Stimulated activated CD8-positive, alpha-beta memory T cell treated with anti-CD3 and anti-CD28 coated beads, Interleukin-15, amount 100 ng/mL, for 4 hours (primary cell): ENCODE measurements around the gene SARS2.
"Not testable (repeated sequence)": the region's sequence is repeated elsewhere in the genome, so short reads cannot be mapped to it uniquely, and the experiment has no call there.

ENCODE experiments used
- DNase-seq, 2 donors: peaks; one replicate each; pipeline ENCODE4 v3.0.0-alpha.2; 2020; ENCODE audit warnings: low read depth in 2 of 2

Gene SARS2

GRCh38 chr19:38892841-38893240, 37.7 kb downstream of the SARS2 start:
- DNase-seq = no peak

DNA sequence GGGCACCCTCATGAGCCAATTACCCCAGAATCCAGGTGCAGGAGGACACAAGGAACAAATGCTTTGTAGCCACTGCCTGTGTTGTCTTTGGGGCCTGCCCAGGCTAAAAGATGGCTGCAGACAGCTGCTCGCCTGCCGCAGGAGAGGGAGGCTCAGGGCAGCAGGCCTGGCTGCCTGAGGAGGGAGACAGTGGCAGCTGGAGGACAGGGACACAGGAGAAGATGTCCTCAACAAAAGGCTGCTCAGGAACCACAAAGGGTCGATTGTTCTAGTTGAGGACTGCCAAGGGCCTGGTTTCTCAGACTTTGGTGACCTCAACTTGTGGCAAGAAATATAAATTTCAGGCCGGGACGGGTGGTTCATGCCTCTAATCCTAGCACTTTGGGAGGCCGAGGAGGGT, 38.8 kb downstream of the SARS2 start:
- DNase-seq = no peak

DNA sequence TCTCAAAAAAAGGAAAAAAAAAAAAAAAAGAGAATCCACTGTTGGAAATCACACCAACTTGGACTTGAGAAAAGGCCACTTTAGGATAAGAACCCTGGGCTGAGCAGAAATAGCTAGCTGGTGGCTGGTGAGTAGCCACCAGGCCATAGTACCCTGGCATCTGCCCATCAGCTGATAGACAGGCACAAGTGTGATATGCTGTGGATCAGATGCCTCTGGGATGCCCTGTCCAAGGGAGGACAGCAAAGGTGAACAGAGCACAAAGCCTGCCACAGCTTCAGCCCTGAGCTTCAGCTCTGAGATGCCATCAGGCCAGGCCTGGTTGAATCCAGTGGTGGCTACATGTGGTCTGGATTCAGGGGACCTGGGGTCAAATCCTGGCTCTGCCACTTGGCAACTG, 39.9 kb downstream of the SARS2 start:
- no peak for DNase-seq

GRCh38 chr19:38889803-38890202, 40.8 kb downstream of the SARS2 start:
- no peak for DNase-seq

GRCh38 chr19:38888876-38889275, 41.7 kb downstream of the SARS2 start:
- no peak for DNase-seq

GRCh38 chr19:38884691-38885090, 45.9 kb downstream of the SARS2 start:
- DNase-seq = not testable (repeated sequence)

DNA sequence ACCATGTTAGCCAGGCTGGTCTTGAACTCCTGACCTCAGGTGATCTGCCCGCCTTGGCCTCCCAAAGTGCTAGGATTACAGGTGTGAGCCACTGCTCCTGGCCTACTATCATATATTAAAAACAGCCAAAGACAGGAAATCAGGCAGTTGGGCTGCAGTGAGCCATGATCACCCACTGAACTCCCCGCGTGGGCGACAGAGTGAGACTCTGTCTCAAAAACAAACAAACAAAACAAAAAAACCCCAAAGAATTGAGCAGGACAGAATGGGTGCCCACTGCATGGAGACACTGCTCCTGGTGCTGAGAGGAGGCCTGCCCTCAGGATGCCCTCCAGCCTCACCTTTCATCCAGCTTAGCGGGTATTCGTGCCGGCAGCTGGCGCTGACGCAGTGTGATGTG, 47.3 kb downstream of the SARS2 start:
- no peak for DNase-seq

- no peak for DNase-seq
Measured at GRCh38 chr19:38880882-38881609, 49.5 kb downstream of the SARS2 start.

- no peak for DNase-seq
Measured at GRCh38 chr19:38880076-38880881, 50.3 kb downstream of the SARS2 start.

DNA sequence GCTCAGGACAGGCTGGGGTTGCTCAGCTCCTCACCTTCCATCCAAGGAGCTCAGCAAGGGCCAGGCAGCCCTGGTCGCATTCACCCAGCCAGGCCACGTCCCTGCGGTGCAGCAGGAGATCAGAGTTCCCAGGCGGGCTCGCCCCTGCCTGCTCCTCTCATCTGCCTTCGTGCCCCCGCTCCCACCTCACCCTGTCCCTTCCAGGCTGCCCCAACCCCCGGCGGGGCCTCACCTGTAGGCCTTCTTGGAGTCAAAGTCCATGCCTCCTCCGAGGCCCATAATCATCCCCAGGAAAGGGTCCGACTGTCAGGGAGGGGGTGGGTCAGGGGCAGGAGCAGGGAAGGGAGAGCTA, 51.2 kb downstream of the SARS2 start:
- DNase-seq = no peak

- no peak for DNase-seq
Measured at GRCh38 chr19:38878575-38879399, 51.8 kb downstream of the SARS2 start.

DNA sequence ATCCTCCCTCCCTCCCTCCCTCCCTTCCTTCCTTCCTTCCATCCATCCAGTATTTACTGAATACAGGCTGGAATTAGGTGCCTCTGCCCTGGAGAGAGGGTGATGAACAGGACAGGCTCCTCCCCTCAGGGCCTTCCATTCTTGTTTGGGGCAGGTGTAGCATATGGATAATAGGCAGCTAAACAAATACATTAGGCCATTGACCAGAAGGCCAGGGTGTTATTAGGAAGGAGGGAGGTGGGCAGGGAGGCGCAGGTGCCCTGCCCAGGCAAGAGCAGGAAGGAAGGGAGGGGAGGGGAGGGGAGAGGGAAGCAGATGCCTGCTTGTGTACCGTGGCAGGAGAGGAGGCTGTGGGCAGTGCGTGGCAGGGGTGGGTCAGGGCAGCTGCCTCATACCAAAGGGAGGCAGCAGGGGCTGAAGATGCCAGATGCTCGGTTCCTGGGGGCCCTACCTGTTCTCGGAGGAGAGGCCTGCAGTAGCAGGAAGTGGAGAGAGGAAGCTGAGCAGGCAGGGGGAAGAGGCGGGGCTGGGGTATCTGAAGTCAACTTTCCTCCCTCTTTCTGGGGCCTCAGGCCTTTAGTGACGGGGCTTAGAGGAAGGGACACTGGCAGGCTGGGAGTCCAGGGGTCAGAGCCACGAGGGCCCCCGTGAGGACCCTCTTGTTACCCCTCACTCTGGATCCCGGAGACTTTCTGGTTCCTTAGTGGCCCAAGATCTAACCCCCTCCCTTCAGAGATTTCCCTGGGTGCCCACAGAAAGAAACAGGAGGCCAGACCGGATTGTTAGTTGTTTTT, 52.6 kb downstream of the SARS2 start, which contains the start of gene RINL:
TSS of gene RINL (minus strand) at position 495 of the 794 bp plus-strand sequence. CDS start 1,533 bp downstream, outside the sequence.
- peak in 1 of 2 donors; percentile 34 for DNase-seq

GRCh38 chr19:38875656-38876395, 54.7 kb downstream of the SARS2 start:
- no peak for DNase-seq

GRCh38 chr19:38873400-38873799, 57.2 kb downstream of the SARS2 start:
- not testable (repeated sequence) for DNase-seq

DNA sequence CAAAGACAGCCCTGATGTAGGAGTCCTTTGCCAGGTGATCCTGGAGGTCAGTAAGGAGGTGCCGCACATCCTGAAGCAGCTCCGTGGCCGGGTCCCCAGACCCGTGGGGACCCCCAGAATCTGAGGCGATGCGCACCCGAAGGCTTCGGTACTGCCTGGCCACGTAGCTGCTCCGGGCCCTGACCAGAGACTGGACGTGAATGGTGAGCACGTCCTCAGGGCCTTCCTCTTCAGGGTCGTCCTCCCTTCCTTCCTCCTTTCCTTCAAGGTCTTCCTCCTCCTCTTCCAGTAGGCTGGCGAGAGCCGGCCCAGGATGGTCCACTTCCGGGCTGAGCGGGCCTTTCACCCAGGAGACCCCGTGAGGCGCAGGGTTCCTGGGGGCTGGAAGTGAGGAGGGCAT, 60.0 kb downstream of the SARS2 start:
- no peak for DNase-seq

- DNase-seq = peak; percentile 87
Measured at GRCh38 chr19:38869836-38870607, 60.5 kb downstream of the SARS2 start.

DNA sequence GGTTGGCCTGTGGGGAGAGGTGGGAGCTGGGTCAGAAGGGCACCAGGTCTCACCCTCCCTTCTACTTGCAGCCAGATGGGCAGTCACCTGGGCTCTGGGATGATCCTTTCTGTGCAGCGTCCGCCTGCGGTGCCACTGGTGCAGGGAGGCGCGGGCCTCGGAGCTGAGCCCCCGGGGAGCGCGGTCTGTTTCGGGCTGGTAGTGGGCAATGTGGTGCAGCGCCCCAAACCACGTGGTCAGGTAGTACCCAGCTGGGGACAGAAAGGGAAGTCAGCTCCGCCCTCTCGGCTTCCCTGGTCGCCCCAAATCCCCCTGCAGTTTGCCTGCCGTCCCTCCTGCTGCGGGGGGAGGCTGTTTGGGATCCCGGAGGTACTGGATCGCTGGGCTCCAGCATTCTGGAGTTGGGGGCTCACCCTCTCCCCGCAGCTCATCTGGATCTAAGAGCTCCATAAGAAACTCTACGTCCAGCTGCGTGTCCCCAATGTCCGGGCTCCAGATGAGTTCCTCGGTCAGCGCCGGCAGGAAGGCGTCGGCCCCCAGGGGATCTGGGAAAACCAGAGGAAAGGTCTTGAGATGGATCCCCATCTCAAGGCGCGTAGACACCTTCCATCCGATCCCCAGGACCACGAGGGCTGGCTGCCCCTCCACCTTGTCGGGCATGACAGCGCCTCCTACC, 61.3 kb downstream of the SARS2 start:
- DNase-seq = no peak

- DNase-seq = no peak
Measured at GRCh38 chr19:38868551-38868950, 62.0 kb downstream of the SARS2 start.

DNA sequence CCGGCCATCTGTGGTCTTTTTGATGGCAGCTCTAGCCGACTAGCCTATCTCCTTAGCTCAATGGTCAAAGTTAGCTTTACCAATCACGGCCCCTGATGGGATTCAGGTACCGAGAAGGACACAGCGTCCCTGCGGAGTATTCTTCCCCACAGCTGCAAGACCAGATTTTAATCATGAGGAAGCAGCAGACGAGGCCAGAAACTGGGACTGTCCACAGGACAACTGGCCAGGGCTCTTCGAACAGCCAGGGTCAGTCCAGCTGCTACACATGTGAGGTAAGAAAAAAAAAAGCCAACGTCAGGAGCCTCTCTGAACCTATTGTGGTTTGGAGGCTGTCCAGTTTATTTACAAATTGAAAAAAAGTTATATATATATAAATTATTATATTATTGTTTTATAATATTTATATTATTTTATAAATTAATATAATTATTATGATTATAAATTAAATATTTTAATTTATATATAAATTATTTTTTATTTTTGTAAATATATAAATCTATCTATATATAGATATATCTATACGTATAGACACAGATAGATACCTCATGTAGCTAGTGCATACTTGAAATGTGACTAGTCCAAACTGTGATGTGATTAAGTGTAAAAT, 63.3 kb downstream of the SARS2 start:
- no peak for DNase-seq
